Esophagus muscularis mucosa (tissue), 4 donors: Measurements from ENCODE around the gene KCNAB1. TPM values are rescaled to one million over a fixed set of nuclear protein-coding genes. Genes with fewer than 3 reads are reported as not detected.
A peak's percentile ranks its signal among the peaks of the same experiment; 100 is the strongest.

Experiments
- DNase-seq: peaks from one replicate; pipeline ENCODE4 v3.0.0-alpha.2; 2017; ENCODE audit errors: extremely low spot score
- H3K27ac ChIP-seq, 4 donors: fragments of 200-600 bp; sonication (generic); replicated peaks in 1 of 4; 1 replicate in 3 of 4; 2 replicates in 1 of 4; pipeline ENCODE4 v1.5.1; 2016 to 2019; ENCODE audit warnings: mild to moderate bottlenecking in 1 of 4
- H3K27me3 ChIP-seq, 4 donors: fragments of 200-600 bp; sonication (generic); one replicate each; pipeline versions ENCODE4 v1.5.1 to v1.6.0; 2016 to 2019
- H3K36me3 ChIP-seq, 4 donors: fragments of 200-600 bp; sonication (generic); one replicate each; pipeline ENCODE4 v1.5.1; 2016 to 2019
- H3K4me1 ChIP-seq, 4 donors: fragments of 200-600 bp; sonication (generic); one replicate each; pipeline ENCODE4 v1.5.1; 2016 to 2019
- H3K4me3 ChIP-seq, 4 donors: fragments of 200-600 bp; sonication (generic); 1 replicate in 2 of 4; 2 replicates in 2 of 4; pipeline ENCODE4 v1.5.1; 2016 to 2019; ENCODE audit warnings: mild to moderate bottlenecking in 4 of 4, moderate library complexity in 1 of 4
- H3K9me3 ChIP-seq, 4 donors: fragments of 200-600 bp; sonication (generic); 1 replicate in 3 of 4; 2 replicates in 1 of 4; pipeline ENCODE4 v1.5.1; 2016 to 2019
- EP300 ChIP-seq: sonication (generic); formaldehyde crosslinking; IDR thresholded peaks from one replicate; pipeline ENCODE4 v1.6.1; 2017; ENCODE audit warnings: antibody characterized with exemption
- POLR2A ChIP-seq: fragments of 450-650 bp; IDR thresholded peaks from one replicate; pipeline ENCODE4 v1.6.1; 2017; ENCODE audit warnings: antibody characterized with exemption, moderate library complexity, mild to moderate bottlenecking, low read depth
- POLR2AphosphoS5 ChIP-seq, 2 donors: sonication (generic); formaldehyde crosslinking; IDR thresholded peaks; one replicate each; pipeline ENCODE4 v1.6.1; 2017; ENCODE audit warnings: antibody characterized with exemption in 2 of 2
- WGBS: methylation state at CpG from one replicate; pipeline ENCODE4 v1.1.5; 2018; 5-methylcytosine and 5-hydroxymethylcytosine counted together
- intact Hi-C: fragments of 100-400 bp; cut with DNase I; formaldehyde crosslinking; loops from one replicate; pipeline ENCODE4 v1.15.1; 2023
- total RNA-seq, 4 donors: library from RNA; depleted of rRNA; stranded (reverse); fragments of >200 nt; gene quantifications; one replicate each; pipeline versions ENCODE4 v1.1.0 to v1.2.1, GENCODE V29; 2016
- TF ChIP-seq, protein P1 (sequence below), 3 experiments: fragments of 200-600 bp in 2 of 3; fragments of 450-650 bp in 1 of 3; sonication (generic) in 2 of 3; IDR thresholded peaks; one replicate each; pipeline ENCODE4 v1.5.1; 2017 to 2019; ENCODE audit warnings: antibody characterized with exemption in 3 of 3, mild to moderate bottlenecking in 2 of 3, moderate library complexity in 1 of 3

The KCNAB1 gene
- total RNA-seq, 4 donors from 2014 or later = 0.83 to 5.9 (median 2.3) TPM

DNA sequence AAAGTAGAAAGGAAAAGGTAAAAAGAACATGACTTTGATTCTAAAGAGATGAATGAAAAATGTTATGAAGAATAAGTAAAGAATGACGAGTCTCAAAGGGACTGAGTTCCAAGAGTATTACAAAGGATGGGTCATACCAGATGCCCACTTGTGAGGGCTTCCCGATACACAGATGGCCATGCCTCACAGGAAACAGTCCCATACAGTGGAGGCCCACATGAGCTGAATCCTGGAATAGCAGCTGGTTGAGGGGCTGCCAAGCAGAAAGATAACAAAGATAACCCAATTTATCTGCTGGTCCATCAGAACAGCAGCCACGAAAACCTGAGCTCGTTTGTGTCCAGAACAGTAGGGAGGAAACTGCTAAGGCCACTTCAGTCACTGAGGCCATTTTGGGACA is 430.9 kb downstream of the KCNAB1 start:
- Histone ChIP-seq H3K9me3 (no peaks in the 10 kb centered on the region), H3K27ac (peak overlapping the region; percentile 45 to 88 (median 82)), H3K4me1 (peaks cover 48 to 83% (median 81%) of the 10 kb centered on the region in 4 donors), H3K4me3 (peak overlapping the region in 2 of 4 donors; percentile 17 to 95), H3K36me3 (peaks cover 4 to 45% (median 22%) of the 10 kb centered on the region in 4 donors), H3K27me3 (no peaks in the 10 kb centered on the region)
- no peak for DNase-seq
- WGBS = 60% methylated on average over 4 of the region's 4 CpGs
- TF ChIP-seq POLR2AphosphoS5 (IDR thresholded peaks at IDR 0.05) (no peak), EP300 (no peak), POLR2A (no peak)
- TF ChIP-seq, protein P1, sequence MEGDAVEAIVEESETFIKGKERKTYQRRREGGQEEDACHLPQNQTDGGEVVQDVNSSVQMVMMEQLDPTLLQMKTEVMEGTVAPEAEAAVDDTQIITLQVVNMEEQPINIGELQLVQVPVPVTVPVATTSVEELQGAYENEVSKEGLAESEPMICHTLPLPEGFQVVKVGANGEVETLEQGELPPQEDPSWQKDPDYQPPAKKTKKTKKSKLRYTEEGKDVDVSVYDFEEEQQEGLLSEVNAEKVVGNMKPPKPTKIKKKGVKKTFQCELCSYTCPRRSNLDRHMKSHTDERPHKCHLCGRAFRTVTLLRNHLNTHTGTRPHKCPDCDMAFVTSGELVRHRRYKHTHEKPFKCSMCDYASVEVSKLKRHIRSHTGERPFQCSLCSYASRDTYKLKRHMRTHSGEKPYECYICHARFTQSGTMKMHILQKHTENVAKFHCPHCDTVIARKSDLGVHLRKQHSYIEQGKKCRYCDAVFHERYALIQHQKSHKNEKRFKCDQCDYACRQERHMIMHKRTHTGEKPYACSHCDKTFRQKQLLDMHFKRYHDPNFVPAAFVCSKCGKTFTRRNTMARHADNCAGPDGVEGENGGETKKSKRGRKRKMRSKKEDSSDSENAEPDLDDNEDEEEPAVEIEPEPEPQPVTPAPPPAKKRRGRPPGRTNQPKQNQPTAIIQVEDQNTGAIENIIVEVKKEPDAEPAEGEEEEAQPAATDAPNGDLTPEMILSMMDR (IDR thresholded peaks at IDR 0.05) = no peak
- intact Hi-C loops = loop anchor here (10.0 kb wide), 1 partner anchor 274 kb away; the partner anchor contains the start of gene LEKR1

DNA sequence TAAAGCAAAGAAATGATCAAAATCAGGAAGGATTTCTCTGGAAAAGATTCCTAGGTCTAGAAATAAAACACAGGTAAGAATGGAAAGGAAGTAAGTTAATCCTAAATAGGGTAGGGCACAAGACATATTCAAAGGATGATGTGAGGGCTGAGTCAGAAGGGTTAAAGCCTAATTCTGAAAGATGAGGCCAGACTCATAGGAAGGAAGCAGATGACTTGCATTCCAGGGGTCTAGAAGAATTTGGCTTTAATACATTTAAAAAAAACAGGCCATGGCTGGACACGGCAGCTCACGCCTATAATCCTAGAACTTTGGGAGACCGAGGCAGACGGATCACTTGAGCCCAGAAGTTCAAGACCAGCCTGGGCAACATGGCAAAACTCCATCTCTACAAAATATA is 431.4 kb downstream of the KCNAB1 start:
- Histone ChIP-seq H3K4me1 (peaks cover 44 to 78% (median 76%) of the 10 kb centered on the region in 4 donors), H3K9me3 (no peaks in the 10 kb centered on the region), H3K27me3 (no peaks in the 10 kb centered on the region), H3K36me3 (peaks cover 0 to 40% (median 17%) of the 10 kb centered on the region in 4 donors), H3K4me3 (peak overlapping the region; percentile 17 to 95 (median 76)), H3K27ac (peak overlapping the region; percentile 45 to 88 (median 82))
- WGBS = 47% methylated on average over 3 of the region's 4 CpGs
- intact Hi-C loops = loop anchor here (10.0 kb wide), 1 partner anchor 273 kb away; the partner anchor contains the start of gene LEKR1
- DNase-seq = no peak
- TF ChIP-seq POLR2A = no peak
- TF ChIP-seq EP300 = no peak
- TF ChIP-seq, protein P1 (IDR thresholded peaks at IDR 0.05) = no peak
- TF ChIP-seq POLR2AphosphoS5 (IDR thresholded peaks at IDR 0.05) = no peak

DNA sequence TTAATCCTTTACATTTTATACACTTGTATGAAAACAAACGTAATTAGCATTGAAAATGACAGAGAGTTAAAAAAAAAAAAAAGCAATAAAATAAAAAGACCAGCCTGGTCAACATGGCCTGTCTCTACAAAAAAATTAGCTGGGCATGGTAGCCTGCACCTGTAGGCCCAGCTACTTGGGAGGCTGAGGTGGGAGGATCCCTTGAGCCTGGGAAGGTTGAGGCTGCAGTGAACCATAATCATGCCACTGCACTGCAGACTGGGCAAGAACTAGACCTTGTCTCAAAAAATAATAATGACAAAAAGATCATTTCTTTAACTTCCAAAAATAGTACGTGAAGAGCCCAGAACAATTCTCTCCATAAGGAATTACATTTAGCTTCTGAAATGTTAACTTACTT is 432.6 kb downstream of the KCNAB1 start:
- WGBS = 69% methylated on average over 2 of the region's 2 CpGs

DNA sequence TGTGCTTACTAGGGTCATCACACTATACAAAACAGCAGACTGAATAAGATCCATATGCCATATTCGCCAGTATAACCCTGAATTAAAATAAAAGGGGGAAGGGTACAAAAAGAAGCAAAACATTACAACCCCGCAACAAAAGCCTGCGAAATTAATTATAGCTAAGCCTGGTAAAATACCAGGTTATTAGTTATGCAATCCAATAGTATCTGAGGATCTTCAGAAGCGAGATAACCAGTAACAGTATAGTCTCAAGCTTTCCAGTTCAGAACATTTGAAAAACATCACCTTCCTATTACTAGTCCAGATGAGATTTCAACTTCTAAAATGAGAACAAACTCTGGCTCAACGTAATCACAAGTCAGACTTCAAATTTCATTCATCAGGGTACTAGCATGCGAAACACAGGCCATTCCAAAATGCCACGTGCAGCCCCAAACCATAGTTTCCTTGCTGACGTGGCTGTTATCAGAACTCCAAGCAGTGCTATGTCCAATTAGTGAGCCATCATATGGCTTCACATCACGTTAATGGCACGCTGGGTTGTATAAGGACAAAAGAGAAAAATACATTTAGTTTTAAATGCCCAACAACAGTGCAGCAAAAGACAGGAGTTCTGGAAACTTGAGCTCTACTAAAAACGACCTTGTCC is 433.5 kb downstream of the KCNAB1 start:
- TF ChIP-seq, protein P1 (IDR thresholded peaks at IDR 0.05) = no peak
- TF ChIP-seq POLR2A = no peak
- no peak for TF ChIP-seq EP300
- TF ChIP-seq POLR2AphosphoS5 (IDR thresholded peaks at IDR 0.05) = no peak
- Histone ChIP-seq H3K4me1 (peaks cover 25 to 58% (median 55%) of the 10 kb centered on the region in 4 donors), H3K36me3 (peaks cover 0 to 26% (median 6%) of the 10 kb centered on the region in 4 donors), H3K4me3 (peak overlapping the region; percentile 75 to 95 (median 79)), H3K27ac (peak overlapping the region; percentile 86 to 88 (median 88)), H3K9me3 (no peaks in the 10 kb centered on the region), H3K27me3 (no peaks in the 10 kb centered on the region)
- 27% methylated on average over 11 of the region's 11 CpGs for WGBS
- intact Hi-C loops = loop anchor here (10.0 kb wide), 1 partner anchor 271 kb away; the partner anchor contains the start of gene LEKR1
- no peak for DNase-seq

More for the DNA sequence above, 432.6 kb downstream of the KCNAB1 start:
- Histone ChIP-seq H3K27ac (peak overlapping the region; percentile 86 to 88 (median 88)), H3K4me3 (peak overlapping the region; percentile 75 to 95 (median 79)), H3K9me3 (no peaks in the 10 kb centered on the region), H3K27me3 (no peaks in the 10 kb centered on the region), H3K4me1 (peaks cover 34 to 66% (median 64%) of the 10 kb centered on the region in 4 donors), H3K36me3 (peaks cover 0 to 35% (median 10%) of the 10 kb centered on the region in 4 donors)
- TF ChIP-seq, protein P1 (IDR thresholded peaks at IDR 0.05) = no peak
- no peak for TF ChIP-seq POLR2A
- TF ChIP-seq POLR2AphosphoS5 (IDR thresholded peaks at IDR 0.05) = no peak
- TF ChIP-seq EP300 = no peak
- DNase-seq = no peak
- intact Hi-C loops = loop anchor here (10.0 kb wide), 1 partner anchor 272 kb away; the partner anchor contains the start of gene LEKR1
